Stomach smooth muscle (tissue), 2 donors: ENCODE data around the gene RAMP1.

Source experiments
- H3K27ac ChIP-seq: one replicate; pipeline ENCODE4 v1.7.0; 2013; ENCODE audit warnings: mild to moderate bottlenecking, low read length, inconsistent platforms
- H3K27me3 ChIP-seq, 2 donors: one replicate each; pipeline ENCODE4 v1.7.0; 2013; ENCODE audit warnings: low read length in 2 of 2; ENCODE audit not compliant: insufficient read depth in 2 of 2, control insufficient read depth in 1 of 2
- H3K36me3 ChIP-seq, 2 donors: one replicate each; pipeline ENCODE4 v1.7.0; 2013; ENCODE audit warnings: low read length in 2 of 2; ENCODE audit not compliant: control insufficient read depth in 2 of 2, insufficient read depth in 2 of 2
- H3K4me1 ChIP-seq: one replicate; pipeline ENCODE4 v1.7.0; 2013; ENCODE audit warnings: low read length; ENCODE audit not compliant: control insufficient read depth, insufficient read depth
- H3K4me3 ChIP-seq, 2 donors: one replicate each; pipeline ENCODE4 v1.7.0; 2013; ENCODE audit warnings: low read length in 2 of 2
- H3K9ac ChIP-seq, 2 donors: one replicate each; pipeline ENCODE4 v1.7.0; 2013; ENCODE audit warnings: low read length in 2 of 2, mild to moderate bottlenecking in 1 of 2
- H3K9me3 ChIP-seq, 2 donors: one replicate each; pipeline ENCODE4 v1.7.0; 2013; ENCODE audit warnings: low read length in 2 of 2; ENCODE audit not compliant: control insufficient read depth in 2 of 2
- donor health status: healthy.
- donor health status: Pancreatic carcinoma.

Gene RAMP1

DNA sequence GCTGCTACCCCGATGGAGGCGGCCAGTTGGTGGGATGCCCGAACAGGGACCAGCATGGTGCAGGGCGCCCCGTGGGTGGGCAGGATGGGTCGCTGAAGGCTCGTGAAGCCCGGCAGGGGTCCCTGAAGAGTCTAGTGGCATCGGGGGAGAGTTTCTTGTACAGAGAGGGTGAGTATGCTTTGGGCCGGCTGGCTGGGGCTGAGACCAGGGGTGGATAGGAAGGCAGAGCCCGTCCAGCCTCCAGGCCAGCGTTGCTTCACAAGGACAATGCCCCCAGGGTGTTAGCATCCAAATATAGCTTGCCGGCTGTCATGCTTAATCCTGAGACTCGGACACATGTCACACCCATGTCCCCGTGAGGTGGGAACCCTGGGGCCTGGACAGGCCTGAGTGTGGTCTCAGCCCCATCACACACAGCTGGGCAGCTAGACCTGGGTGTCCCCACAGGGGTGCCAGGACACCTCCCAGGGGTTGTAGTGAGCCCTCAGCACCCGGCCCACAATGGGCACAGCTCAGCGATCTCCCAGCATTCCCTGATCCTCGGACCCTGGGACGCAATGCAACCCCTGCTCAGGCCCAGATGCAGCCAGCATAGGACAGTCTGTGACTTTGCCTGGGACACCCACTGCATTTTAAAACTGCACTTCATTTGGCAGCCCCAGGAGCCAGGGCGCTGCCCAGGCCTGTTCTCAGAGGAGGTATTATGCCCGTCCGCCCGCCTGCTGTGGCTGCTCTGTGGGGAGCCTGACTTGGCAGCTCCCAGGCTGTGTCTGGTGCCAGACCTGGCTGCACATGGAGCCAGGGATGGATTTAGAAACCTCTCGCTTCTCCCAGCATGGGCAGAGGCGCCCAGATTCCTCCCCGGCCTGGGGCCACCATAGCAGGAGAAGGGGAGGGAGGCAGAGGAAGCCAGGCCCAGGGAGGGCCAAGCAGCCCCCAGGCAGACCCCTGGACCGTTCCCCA lies 36.4 kb downstream of the RAMP1 start:
- Histone ChIP-seq H3K9ac (peak overlapping the region; percentile 64 to 70), H3K27ac (peak overlapping the region; percentile 97), H3K27me3 (no peaks in the 10 kb centered on the region), H3K9me3 (no peaks in the 10 kb centered on the region), H3K4me3 (peak overlapping the region in 1 of 2 donors; percentile 15), H3K36me3 (peaks cover 2 to 3% of the 10 kb centered on the region in 2 donors), H3K4me1 (peaks cover 76% of the 10 kb centered on the region)

DNA sequence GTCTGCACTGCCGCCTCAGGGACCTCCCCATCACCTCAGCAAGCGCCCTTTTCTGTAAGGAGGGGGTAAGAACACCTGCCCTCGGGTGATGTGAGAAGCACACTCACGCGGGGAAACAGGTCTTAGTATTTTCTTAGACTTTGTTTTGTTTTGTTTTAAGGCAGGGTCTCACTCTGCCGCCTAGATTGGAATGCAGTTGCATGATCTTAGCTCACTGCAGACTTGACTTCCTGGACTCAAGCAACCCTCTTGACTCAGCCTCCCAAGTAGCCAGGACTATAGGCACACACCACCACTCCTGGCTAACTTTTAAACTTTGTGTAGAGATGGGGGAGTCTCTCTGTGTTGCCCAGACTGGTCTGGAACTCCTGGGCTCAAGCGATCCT lies 37.1 kb downstream of the RAMP1 start:
- H3K9me3 ChIP-seq, result no peaks in the 10 kb centered on the region
- H3K4me3 ChIP-seq, result peak overlapping the region in 1 of 2 donors; percentile 15
- H3K27me3 ChIP-seq, result no peaks in the 10 kb centered on the region
- H3K27ac ChIP-seq, result peak overlapping the region; percentile 97
- H3K4me1 ChIP-seq, result peaks cover 79% of the 10 kb centered on the region
- peak overlapping the region in 1 of 2 donors; percentile 47 for H3K9ac ChIP-seq
- peaks cover 2 to 6% of the 10 kb centered on the region in 2 donors for H3K36me3 ChIP-seq

DNA sequence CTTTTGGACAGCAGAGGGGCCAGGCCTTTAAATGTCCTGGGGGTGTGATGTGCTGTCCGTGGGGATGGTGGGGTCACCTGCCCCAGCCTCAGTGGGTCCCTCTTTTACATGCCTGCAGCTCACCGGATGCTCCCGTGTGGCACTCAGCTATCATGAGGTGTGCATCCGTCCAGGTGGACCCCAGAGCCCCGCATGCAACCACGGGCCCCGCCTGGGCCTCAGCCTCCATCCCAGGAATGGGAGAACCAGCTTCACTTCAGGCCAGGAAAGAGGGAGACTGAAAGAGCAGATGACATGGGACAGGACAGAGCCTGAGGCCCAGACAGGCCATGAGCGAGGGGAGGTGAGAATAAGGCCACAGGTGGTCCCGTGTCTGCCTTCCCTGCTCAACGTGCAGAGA lies 37.5 kb downstream of the RAMP1 start:
- peaks cover 83% of the 10 kb centered on the region for H3K4me1 ChIP-seq
- peaks cover 2 to 6% of the 10 kb centered on the region in 2 donors for H3K36me3 ChIP-seq
- H3K27ac ChIP-seq, result peak overlapping the region; percentile 97
- no peaks in the 10 kb centered on the region for H3K9me3 ChIP-seq
- H3K27me3 ChIP-seq, result no peaks in the 10 kb centered on the region
- H3K9ac ChIP-seq, result peak overlapping the region; percentile 47 to 62
- H3K4me3 ChIP-seq, result no peak overlapping the region

DNA sequence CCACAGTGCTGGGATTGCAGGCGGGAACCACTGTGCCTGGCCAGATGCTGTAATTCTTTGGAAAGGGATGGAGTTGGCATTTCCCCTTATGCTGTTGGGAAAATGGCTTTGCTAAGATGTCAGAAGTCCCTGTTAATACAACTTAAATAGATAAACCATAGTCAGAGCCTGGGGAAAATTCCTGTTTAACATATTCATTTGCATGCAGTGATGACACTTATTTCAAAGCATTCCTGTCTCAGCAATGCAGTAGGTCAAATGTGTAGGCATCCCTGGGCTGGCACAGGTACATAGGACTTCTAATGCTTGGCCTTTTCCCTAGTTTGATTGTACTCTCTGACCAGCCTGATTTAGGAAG lies 38.6 kb downstream of the RAMP1 start:
- Histone ChIP-seq H3K4me1 (peaks cover 84% of the 10 kb centered on the region), H3K27ac (peak overlapping the region; percentile 97), H3K4me3 (peak overlapping the region in 1 of 2 donors; percentile 22), H3K9me3 (no peaks in the 10 kb centered on the region), H3K27me3 (no peaks in the 10 kb centered on the region), H3K36me3 (peaks cover 2 to 3% of the 10 kb centered on the region in 2 donors), H3K9ac (peak overlapping the region; percentile 64 to 69)

DNA sequence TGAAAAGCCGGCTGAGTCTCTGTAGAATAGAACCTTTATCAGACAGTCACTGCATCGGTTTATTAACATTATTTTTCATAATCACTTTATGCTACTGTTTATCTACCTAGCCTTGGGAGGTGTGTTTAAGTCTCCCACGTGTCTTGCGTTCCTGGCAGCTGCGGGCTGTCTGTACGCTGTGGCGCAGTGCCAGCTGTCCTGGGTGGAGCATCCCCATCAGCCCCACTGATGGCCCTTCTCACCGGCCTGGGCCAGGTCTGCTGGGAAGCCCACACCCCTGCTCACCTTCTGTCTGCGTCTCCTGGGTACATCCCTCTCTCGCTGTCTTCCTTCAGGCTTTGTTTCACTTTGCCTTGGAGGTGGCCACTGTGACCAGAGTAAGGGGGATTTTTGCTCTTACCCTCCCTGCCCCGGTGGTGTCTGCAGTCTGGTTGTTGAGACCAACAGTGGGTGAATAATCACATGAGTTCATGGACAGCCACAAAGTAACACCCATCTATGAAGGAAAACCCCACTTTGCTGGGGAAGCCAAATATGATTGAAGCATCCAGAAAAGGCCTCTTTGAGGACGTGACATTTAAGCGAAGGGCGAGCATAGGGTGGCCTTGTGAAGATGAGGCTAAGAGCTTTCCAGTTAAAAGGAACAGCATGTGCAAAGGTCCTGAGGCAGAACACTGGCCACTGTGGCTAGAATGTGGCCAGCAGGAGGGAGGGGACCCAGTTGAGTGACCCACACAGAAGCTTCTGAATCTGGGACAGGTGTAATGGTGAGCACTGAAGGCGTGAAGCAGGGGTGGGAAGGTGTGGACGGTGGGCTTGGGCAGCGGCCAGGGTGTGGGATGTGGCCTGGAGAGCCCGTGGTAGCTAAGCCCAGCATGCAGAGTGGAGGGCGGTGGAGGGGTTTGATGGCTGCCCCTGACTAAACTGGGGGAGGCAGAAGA lies 41.7 kb downstream of the RAMP1 start:
- H3K27me3 ChIP-seq, result no peaks in the 10 kb centered on the region
- no peak overlapping the region for H3K4me3 ChIP-seq
- peaks cover 2 to 3% of the 10 kb centered on the region in 2 donors for H3K36me3 ChIP-seq
- H3K9me3 ChIP-seq, result no peaks in the 10 kb centered on the region
- peaks cover 72% of the 10 kb centered on the region for H3K4me1 ChIP-seq
- no peak overlapping the region for H3K9ac ChIP-seq
- H3K27ac ChIP-seq, result peak overlapping the region; percentile 49

DNA sequence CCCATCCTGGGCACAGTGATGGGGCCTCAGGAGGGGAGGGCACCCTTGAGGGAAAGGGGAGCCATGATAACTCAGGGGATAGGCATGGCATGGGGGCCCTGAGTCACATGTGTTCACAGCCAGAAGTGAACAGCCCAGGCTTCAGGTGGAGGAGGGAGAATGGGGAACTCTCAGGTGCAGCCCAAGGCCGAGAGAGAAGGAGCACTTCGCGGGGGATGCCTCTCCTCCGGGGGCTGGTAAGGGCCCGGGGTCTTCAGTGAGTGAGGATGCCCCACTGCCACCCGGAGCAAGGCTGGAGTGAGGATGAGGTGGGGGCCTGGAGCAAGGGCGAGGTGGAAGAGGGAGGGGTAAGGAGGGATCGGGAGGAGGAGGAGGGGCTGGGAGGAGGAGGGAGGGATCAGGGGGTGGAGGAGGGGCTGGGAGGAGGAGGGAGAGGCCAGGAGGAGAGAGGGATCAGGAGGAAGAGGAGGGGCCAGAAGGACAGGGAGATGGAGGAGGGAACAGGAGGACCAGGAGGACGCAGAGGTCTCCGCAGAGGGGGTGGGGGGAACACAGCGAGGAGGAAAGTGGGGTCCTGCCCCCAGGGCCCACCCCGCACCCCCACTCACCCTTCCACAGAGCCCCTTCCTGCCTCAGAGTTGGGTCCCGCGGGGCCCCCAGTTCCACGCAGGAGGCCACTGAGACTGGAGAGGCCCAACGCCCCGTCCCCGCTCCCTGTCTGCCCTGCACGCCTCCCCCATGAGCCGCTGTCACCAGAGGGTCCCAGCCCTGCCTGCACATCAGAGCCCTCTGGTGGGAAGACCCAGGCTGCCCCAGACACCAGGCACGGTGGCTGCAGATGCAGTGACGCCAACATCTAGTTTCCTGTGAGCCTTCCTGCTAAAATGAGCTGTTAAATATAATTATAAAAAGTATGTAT lies 42.8 kb downstream of the RAMP1 start:
- Histone ChIP-seq H3K9me3 (no peaks in the 10 kb centered on the region), H3K27ac (peak overlapping the region; percentile 49), H3K4me3 (no peak overlapping the region), H3K4me1 (peaks cover 62% of the 10 kb centered on the region), H3K36me3 (peaks cover under 1 to 3% of the 10 kb centered on the region in 2 donors), H3K9ac (no peak overlapping the region), H3K27me3 (no peaks in the 10 kb centered on the region)

DNA sequence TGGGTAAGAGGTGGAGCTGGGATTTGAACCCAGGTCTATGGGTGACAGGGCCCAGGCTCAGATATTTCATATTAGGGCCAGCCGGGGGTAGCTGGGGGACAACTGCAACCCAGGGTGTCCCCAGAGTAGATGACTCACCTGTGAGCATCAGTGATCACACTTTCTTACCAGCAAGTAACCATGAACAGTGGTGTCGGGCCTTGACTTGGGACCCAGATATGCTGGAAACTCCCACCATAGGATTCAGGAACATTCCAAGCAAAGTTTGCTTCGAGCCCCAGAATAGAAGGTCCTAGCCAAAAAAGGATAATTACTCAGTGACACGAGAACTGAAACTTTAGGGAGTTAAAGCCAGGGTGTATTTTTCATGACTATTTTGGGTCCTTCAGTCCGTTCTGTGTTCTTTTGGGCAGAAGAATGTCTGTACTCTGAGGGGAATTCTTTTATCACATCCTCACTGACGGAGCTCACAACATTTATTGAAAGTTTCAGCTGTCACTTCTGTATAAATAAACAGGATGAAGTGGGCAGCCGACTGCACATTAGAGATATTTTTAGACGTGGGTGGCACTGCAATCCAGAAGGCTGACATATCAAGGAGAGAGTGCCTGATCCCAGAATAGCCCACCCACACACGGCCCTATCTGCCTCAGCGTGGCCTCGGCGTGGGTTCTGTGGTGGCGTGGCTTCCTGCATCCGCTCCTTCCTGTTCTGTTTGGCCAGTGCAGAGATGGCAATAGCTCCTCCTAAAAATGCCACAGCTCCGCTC lies 45.6 kb downstream of the RAMP1 start:
- Histone ChIP-seq H3K36me3 (peaks cover 4 to 5% of the 10 kb centered on the region in 2 donors), H3K27me3 (no peaks in the 10 kb centered on the region), H3K4me3 (peak overlapping the region; percentile 5 to 44), H3K9ac (peak overlapping the region; percentile 20 to 66), H3K27ac (peak overlapping the region; percentile 93), H3K9me3 (no peaks in the 10 kb centered on the region), H3K4me1 (peaks cover 34% of the 10 kb centered on the region)

DNA sequence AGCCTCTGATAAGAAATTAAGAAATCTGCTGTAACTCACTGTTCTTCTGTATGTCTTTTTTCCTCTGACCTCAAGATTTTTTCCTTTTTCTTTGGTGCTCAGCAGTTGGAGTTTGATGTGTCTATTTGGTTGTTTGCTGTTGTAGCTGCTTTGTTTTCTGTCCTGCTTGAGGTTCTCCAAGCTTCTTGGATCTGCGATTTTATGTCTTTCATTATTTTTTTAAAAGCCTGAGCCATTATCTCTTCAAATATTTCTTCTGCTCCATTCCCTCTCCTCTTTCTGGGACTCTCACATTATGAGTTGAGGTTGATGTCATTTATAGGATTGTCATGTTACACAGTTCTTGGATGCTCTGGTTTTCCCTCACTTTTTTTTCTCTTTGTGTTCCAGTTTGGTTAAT lies 47.7 kb downstream of the RAMP1 start:
- Histone ChIP-seq H3K4me1 (peaks cover 22% of the 10 kb centered on the region), H3K27ac (no peak overlapping the region), H3K4me3 (no peak overlapping the region), H3K9me3 (no peaks in the 10 kb centered on the region), H3K36me3 (peaks cover 5 to 7% of the 10 kb centered on the region in 2 donors), H3K27me3 (no peaks in the 10 kb centered on the region), H3K9ac (no peak overlapping the region)

DNA sequence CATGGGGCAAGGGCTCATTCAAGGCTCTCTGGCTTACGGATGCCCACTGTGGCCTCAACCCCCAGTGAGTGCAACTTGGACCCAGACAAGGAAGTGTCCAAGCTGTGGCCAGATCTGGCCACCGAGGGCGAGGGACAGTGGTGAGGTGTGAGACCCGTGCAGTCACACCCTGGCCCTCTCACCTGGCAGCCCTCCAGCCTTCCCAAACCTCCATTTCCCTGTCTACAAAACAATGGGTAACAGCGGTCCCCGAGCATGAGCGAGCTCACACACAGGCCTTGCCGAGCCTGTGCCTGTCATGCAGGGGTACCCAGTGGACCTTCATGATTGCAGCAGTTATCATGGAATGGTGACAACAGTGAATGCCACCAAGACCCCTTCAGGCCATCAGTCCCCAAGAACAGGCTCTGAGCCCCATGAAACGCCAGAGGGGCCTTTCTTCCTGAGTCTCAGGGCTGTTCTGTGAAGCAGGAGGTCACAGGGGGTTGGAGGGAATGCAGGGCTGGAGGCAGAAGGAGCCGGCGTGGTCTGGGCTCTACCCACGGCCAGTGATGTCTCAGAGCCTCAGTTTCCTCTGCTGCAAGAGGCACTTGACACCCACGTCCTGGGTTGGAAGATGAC lies 49.8 kb downstream of the RAMP1 start:
- no peak overlapping the region for H3K4me3 ChIP-seq
- H3K9me3 ChIP-seq, result no peaks in the 10 kb centered on the region
- H3K27ac ChIP-seq, result no peak overlapping the region
- peaks cover 11% of the 10 kb centered on the region for H3K4me1 ChIP-seq
- H3K27me3 ChIP-seq, result no peaks in the 10 kb centered on the region
- peaks cover 5 to 7% of the 10 kb centered on the region in 2 donors for H3K36me3 ChIP-seq
- H3K9ac ChIP-seq, result no peak overlapping the region
